Measurements from ENCODE around the gene H6PD. TPM values are rescaled to one million over a fixed set of nuclear protein-coding genes. Genes with fewer than 3 reads are reported as not detected.

H6PD gene
- total and polyA plus RNA-seq, 8 donors: 8.7 to 34.2 (median 16.1) TPM

- no peak for FAIRE-seq
- Histone ChIP-seq H3K36me3 (no peaks in the 10 kb centered on the region), H3K4me1 (peaks cover 10 to 31% (median 14%) of the 10 kb centered on the region in 3 donors), H3K4me3 (peak overlapping the region in 3 of 4 donors; percentile 5 to 65 (median 63)), H3K27me3 (no peaks in the 10 kb centered on the region), H3K27ac (peak overlapping the region; percentile 67 to 97 (median 82)), H3K9me3 (no peaks in the 10 kb centered on the region)
- intact Hi-C loops (cut with DNase I): no loop called here
- DNase-seq: no peak
- TF ChIP-seq CTCF (IDR thresholded peaks at IDR 0.05): no peak
- WGBS, 2 donors: 32 to 61% methylated on average over 3 of the region's 3 CpGs
- peak in 1 of 4 donors; percentile 0 for ATAC-seq
Measured at GRCh38 chr1:9233942-9234222, 692 bp upstream of the H6PD start.

GRCh38 chr1:9235096-9235459 lies 504 bp downstream of the H6PD start:
- ATAC-seq (no peak), FAIRE-seq (no peak), DNase-seq (peak in 2 of 6 donors; percentile 41 to 50)
- H3K36me3 ChIP-seq: no peaks in the 10 kb centered on the region
- H3K4me1 ChIP-seq: peaks cover 10 to 43% (median 19%) of the 10 kb centered on the region in 3 donors
- TF ChIP-seq CTCF (IDR thresholded peaks at IDR 0.05): no peak
- H3K27me3 ChIP-seq: no peaks in the 10 kb centered on the region
- H3K4me3 ChIP-seq: peak overlapping the region; percentile 29 to 65 (median 52)
- peak overlapping the region; percentile 67 to 97 (median 86) for H3K27ac ChIP-seq
- H3K9me3 ChIP-seq: no peaks in the 10 kb centered on the region
- intact Hi-C loops (cut with DNase I): no loop called here
- 0 to 1% methylated on average over 13 to 28 of the region's 28 CpGs for WGBS, 2 donors

GRCh38 chr1:9235560-9235959 lies 986 bp downstream of the H6PD start:
- Histone ChIP-seq H3K4me3 (peak overlapping the region in 3 of 4 donors; percentile 29 to 65 (median 63)), H3K27me3 (no peaks in the 10 kb centered on the region), H3K27ac (peak overlapping the region; percentile 67 to 97 (median 86)), H3K36me3 (no peaks in the 10 kb centered on the region), H3K4me1 (peaks cover 10 to 48% (median 19%) of the 10 kb centered on the region in 3 donors), H3K9me3 (no peaks in the 10 kb centered on the region)
- DNase-seq (peak in 1 of 6 donors; percentile 19), FAIRE-seq (no peak), ATAC-seq (no peak)
- WGBS, 2 donors: 75 to 76% methylated on average over 10 of the region's 10 CpGs
- no peak for TF ChIP-seq CTCF (IDR thresholded peaks at IDR 0.05)
- intact Hi-C loops (cut with DNase I): no loop called here

GRCh38 chr1:9238134-9238533 lies 3.6 kb downstream of the H6PD start:
- WGBS, 2 donors: 55 to 57% methylated on average over 6 of the region's 6 CpGs
- no peak overlapping the region for H3K4me3 ChIP-seq
- FAIRE-seq (no peak), ATAC-seq (no peak), DNase-seq (no peak)
- no peaks in the 10 kb centered on the region for H3K27me3 ChIP-seq
- no peaks in the 10 kb centered on the region for H3K36me3 ChIP-seq
- intact Hi-C loops (cut with DNase I): no loop called here
- H3K27ac ChIP-seq: peak overlapping the region in 3 of 4 donors; percentile 27 to 89 (median 85)
- peaks cover 11 to 72% (median 36%) of the 10 kb centered on the region in 3 donors for H3K4me1 ChIP-seq
- no peaks in the 10 kb centered on the region for H3K9me3 ChIP-seq
- TF ChIP-seq CTCF (IDR thresholded peaks at IDR 0.05): no peak

GRCh38 chr1:9238550-9238949 lies 4.0 kb downstream of the H6PD start:
- TF ChIP-seq CTCF (IDR thresholded peaks at IDR 0.05): no peak
- Histone ChIP-seq H3K27me3 (no peaks in the 10 kb centered on the region), H3K36me3 (no peaks in the 10 kb centered on the region), H3K9me3 (no peaks in the 10 kb centered on the region), H3K4me3 (no peak overlapping the region), H3K27ac (peak overlapping the region in 3 of 4 donors; percentile 33 to 89 (median 85)), H3K4me1 (peaks cover 15 to 76% (median 38%) of the 10 kb centered on the region in 3 donors)
- ATAC-seq (peak in 2 of 4 donors; percentile 35 to 44), FAIRE-seq (no peak), DNase-seq (peak in 1 of 6 donors; percentile 51)
- intact Hi-C loops (cut with DNase I): no loop called here
- 17 to 18% methylated on average over 4 of the region's 4 CpGs for WGBS, 2 donors
